Measurements from ENCODE around the gene LUC7L2. TPM values are rescaled to one million over a fixed set of nuclear protein-coding genes. Genes with fewer than 3 reads are reported as not detected.

LUC7L2 gene
- total RNA-seq, 1 experiment from 2014 or later, result 145 TPM

DNA sequence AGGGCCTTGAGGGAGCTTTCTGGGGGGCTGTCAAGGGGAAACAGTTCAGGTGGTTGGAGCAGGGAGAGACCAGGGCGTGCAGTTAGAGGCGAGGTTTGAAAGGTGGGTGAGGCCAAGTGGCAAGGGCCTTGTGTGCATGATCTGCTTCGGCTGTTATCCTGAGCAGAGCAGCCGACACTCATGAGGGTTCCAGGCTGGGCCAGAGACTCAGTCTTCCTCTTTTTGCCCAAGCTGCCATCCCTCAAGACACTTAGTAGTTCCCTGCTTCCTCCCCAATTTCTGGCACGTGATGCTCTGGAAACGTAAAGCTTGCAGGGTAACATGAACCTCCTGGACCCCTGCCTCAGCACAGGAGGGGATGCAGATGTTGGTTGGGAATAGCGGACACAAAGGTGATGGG, 79.7 kb downstream of the LUC7L2 start:
- POLR2A ChIA-PET, result interaction anchor here (0.7 to 2.2 kb wide), 5 partner anchors 18 to 78 kb away, joined by 3 to 9 read pairs (median 3); no protein-coding TSS in a partner anchor
- Mint-ChIP-seq H3K9me3 (ENCODE audit: unreplicated experiment) (no peaks in the 10 kb centered on the region), H3K36me3 (ENCODE audit: insufficient read depth, unreplicated experiment) (no peaks in the 10 kb centered on the region), H3K27me3 (ENCODE audit: insufficient read depth, unreplicated experiment) (no peaks in the 10 kb centered on the region), H3K4me3 (ENCODE audit: unreplicated experiment) (no peak overlapping the region), H3K27ac (ENCODE audit: low read depth, unreplicated experiment) (peak overlapping the region; percentile 20), H3K4me1 (ENCODE audit: insufficient read depth, unreplicated experiment) (peaks cover 11% of the 10 kb centered on the region)
- CTCF ChIA-PET, result interaction anchor here (0.7 to 2.8 kb wide), 3 partner anchors 9 to 576 kb away, joined by 4 to 11 read pairs (median 6); no protein-coding TSS in a partner anchor
- intact Hi-C loops (cut with micrococcal nuclease), result no loop called here
- BruUV-seq (replicated peaks), result no TSS peak
- DNase-seq (ENCODE audit: unreplicated experiment), result no peak
- TF ChIP-seq, protein P1, sequence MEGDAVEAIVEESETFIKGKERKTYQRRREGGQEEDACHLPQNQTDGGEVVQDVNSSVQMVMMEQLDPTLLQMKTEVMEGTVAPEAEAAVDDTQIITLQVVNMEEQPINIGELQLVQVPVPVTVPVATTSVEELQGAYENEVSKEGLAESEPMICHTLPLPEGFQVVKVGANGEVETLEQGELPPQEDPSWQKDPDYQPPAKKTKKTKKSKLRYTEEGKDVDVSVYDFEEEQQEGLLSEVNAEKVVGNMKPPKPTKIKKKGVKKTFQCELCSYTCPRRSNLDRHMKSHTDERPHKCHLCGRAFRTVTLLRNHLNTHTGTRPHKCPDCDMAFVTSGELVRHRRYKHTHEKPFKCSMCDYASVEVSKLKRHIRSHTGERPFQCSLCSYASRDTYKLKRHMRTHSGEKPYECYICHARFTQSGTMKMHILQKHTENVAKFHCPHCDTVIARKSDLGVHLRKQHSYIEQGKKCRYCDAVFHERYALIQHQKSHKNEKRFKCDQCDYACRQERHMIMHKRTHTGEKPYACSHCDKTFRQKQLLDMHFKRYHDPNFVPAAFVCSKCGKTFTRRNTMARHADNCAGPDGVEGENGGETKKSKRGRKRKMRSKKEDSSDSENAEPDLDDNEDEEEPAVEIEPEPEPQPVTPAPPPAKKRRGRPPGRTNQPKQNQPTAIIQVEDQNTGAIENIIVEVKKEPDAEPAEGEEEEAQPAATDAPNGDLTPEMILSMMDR (IDR thresholded peaks at IDR 0.05; ENCODE audit: unreplicated experiment), result no peak

DNA sequence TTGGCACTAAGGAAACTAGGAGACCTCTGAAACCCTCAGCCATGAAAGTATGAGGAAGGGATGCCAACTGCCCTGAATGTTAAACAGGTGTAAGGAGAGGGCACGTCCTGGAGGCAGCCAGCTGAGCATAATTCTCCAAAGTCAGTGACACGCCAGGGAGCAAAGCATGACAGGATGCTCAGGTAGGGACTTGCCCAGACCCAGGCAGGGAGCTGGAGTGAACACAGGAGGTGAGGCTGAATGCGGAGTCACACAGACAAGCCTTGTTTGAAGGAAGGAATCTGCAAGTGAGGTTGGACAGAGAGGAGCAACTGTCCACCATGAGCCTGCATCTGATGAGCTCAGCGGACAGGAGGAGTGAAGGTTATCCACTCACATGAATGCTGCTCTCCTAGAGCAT, 82.3 kb downstream of the LUC7L2 start:
- intact Hi-C loops (cut with micrococcal nuclease), result no loop called here
- peak overlapping the region; percentile 72 for H3K27ac Mint-ChIP-seq (ENCODE audit: low read depth, unreplicated experiment)
- BruUV-seq (replicated peaks), result no TSS peak

DNA sequence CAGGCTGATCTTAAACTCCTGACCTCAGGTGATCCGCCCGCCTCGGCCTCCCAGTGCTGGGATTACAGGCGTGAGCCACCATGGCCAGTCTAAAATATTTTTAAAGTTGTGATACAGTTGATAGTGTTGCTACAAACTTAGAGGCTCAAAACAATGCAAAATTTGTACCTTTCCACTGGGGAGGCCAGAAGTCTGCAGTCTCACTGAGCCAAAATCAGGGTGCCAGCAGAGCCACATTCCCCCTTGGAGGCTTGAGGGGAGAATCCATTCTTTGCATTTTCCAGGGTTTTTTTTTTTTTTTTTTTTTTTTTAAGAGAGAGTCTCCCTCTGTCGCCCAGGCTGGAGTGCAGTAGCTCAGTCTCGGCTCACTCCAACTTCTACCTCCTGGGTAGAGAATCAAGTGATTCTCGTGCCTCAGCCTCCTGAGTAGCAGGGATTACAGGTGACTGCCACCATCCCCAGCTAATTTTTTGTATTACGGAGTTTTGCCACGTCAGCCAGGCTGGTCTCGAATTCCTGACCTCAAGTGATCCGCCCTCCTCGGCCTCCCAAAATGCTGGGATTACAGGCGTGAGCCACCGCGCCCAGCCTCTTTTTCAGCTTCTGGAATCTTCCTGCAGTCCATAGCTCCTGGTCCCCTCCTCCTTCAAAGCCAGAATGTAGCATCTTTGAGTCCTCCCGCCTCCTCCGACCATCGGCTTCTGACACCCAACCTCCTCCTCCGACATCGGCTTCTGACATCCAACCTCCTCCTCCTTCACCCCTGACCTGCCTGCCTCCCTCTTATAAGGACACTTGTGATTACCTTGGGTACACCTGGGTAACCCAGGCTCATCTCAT, 86.6 kb downstream of the LUC7L2 start:
- Mint-ChIP-seq H3K4me1 (ENCODE audit: insufficient read depth, unreplicated experiment) (peaks cover 5% of the 10 kb centered on the region), H3K4me3 (ENCODE audit: unreplicated experiment) (no peak overlapping the region), H3K9me3 (ENCODE audit: unreplicated experiment) (no peaks in the 10 kb centered on the region), H3K27me3 (ENCODE audit: insufficient read depth, unreplicated experiment) (no peaks in the 10 kb centered on the region), H3K36me3 (ENCODE audit: insufficient read depth, unreplicated experiment) (no peaks in the 10 kb centered on the region), H3K27ac (ENCODE audit: low read depth, unreplicated experiment) (no peak overlapping the region)
- no peak for DNase-seq (ENCODE audit: unreplicated experiment)
- intact Hi-C loops (cut with micrococcal nuclease), result no loop called here
- CTCF ChIA-PET, result no interaction called here
- POLR2A ChIA-PET, result interaction anchor here (0.6 to 1.0 kb wide), 2 partner anchors 12 to 86 kb away, joined by 3 read pairs; no protein-coding TSS in a partner anchor
- TF ChIP-seq, protein P1 (IDR thresholded peaks at IDR 0.05; ENCODE audit: unreplicated experiment), result no peak
- no TSS peak for BruUV-seq (replicated peaks)

More for the DNA sequence above, 82.3 kb downstream of the LUC7L2 start:
- TF ChIP-seq, protein P1 (IDR thresholded peaks at IDR 0.05; ENCODE audit: unreplicated experiment), result no peak
- no peak for DNase-seq (ENCODE audit: unreplicated experiment)
- no peaks in the 10 kb centered on the region for H3K27me3 Mint-ChIP-seq (ENCODE audit: insufficient read depth, unreplicated experiment)
- H3K9me3 Mint-ChIP-seq (ENCODE audit: unreplicated experiment), result no peaks in the 10 kb centered on the region
- H3K4me1 Mint-ChIP-seq (ENCODE audit: insufficient read depth, unreplicated experiment), result peaks cover 11% of the 10 kb centered on the region
- ChIA-PET POLR2A (interaction anchor here (1.1 to 1.4 kb wide), 4 partner anchors 11 to 48 kb away, joined by 4 to 7 read pairs (median 4); no protein-coding TSS in a partner anchor), CTCF (interaction anchor here (0.8 to 1.4 kb wide), 5 partner anchors 10 to 90 kb away, joined by 3 to 7 read pairs (median 4); no protein-coding TSS in a partner anchor)
- no peak overlapping the region for H3K4me3 Mint-ChIP-seq (ENCODE audit: unreplicated experiment)
- no peaks in the 10 kb centered on the region for H3K36me3 Mint-ChIP-seq (ENCODE audit: insufficient read depth, unreplicated experiment)

DNA sequence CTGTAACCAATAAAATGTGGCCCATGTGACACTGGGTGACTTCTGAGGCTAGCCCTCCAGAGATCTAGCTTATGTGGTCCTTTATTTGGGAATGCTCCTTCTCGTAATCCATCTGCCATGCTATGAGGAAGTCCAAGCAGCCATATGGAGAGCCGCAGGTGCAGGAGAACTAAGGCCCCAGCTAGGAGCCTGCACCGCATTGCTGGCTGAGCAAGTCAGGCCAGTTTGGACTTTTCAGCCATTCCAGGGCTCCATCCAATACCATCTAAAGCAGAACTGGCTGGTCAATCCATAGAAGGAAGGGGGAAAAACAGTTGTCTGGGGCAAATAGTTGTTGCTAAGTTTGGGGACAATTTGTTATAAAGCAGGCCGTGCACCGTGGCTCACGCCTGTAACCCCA, 91.2 kb downstream of the LUC7L2 start:
- H3K36me3 Mint-ChIP-seq (ENCODE audit: insufficient read depth, unreplicated experiment), result no peaks in the 10 kb centered on the region
- no TSS peak for BruUV-seq (replicated peaks)
- H3K27me3 Mint-ChIP-seq (ENCODE audit: insufficient read depth, unreplicated experiment), result no peaks in the 10 kb centered on the region
- ChIA-PET POLR2A (interaction anchor here (0.7 kb wide), 2 partner anchors 32 to 866 kb away, joined by 3 read pairs; no protein-coding TSS in a partner anchor), CTCF (interaction anchor here (0.7 kb wide), 1 partner anchor 166 kb away, joined by 4 read pairs; no protein-coding TSS in a partner anchor)
- H3K4me1 Mint-ChIP-seq (ENCODE audit: insufficient read depth, unreplicated experiment), result no peaks in the 10 kb centered on the region
- H3K27ac Mint-ChIP-seq (ENCODE audit: low read depth, unreplicated experiment), result no peak overlapping the region
- no peaks in the 10 kb centered on the region for H3K9me3 Mint-ChIP-seq (ENCODE audit: unreplicated experiment)
- no peak overlapping the region for H3K4me3 Mint-ChIP-seq (ENCODE audit: unreplicated experiment)
- intact Hi-C loops (cut with micrococcal nuclease), result no loop called here
- DNase-seq (ENCODE audit: unreplicated experiment), result no peak
- TF ChIP-seq, protein P1 (IDR thresholded peaks at IDR 0.05; ENCODE audit: unreplicated experiment), result no peak
